ENCODE data around the gene CD96. TPM values are rescaled to one million over a fixed set of nuclear protein-coding genes. Genes with fewer than 3 reads are reported as not detected.
A peak's percentile ranks its signal among the peaks of the same experiment; 100 is the strongest.
"Not testable (repeated sequence)": the region's sequence is repeated elsewhere in the genome, so short reads cannot be mapped to it uniquely, and the experiment has no call there.

Gene CD96
- total RNA-seq, 1 experiment from 2014 or later = 4.2 TPM

- no peak for DNase-seq (ENCODE audit: low read depth)
These were observed 6.8 kb downstream of the CD96 start for GRCh38 chr3:111548756-111549155.

- DNase-seq (ENCODE audit: low read depth) = not testable (repeated sequence)
These were observed 19.9 kb downstream of the CD96 start for GRCh38 chr3:111561902-111562301.

- no peak for DNase-seq (ENCODE audit: low read depth)
These were observed 24.8 kb downstream of the CD96 start for GRCh38 chr3:111566844-111567243.

GRCh38 chr3:111568355-111568754 lies 26.4 kb downstream of the CD96 start:
- DNase-seq (ENCODE audit: low read depth) = no peak

GRCh38 chr3:111568911-111569310 lies 26.9 kb downstream of the CD96 start:
- no peak for DNase-seq (ENCODE audit: low read depth)

GRCh38 chr3:111570404-111571030 lies 28.5 kb downstream of the CD96 start:
- no peak for DNase-seq (ENCODE audit: low read depth)

- no peak for DNase-seq (ENCODE audit: low read depth)
These were observed 29.3 kb downstream of the CD96 start for GRCh38 chr3:111571282-111571681.

- no peak for DNase-seq (ENCODE audit: low read depth)
These were observed 30.0 kb downstream of the CD96 start for GRCh38 chr3:111571907-111572460.

- DNase-seq (ENCODE audit: low read depth) = no peak
These were observed 35.1 kb downstream of the CD96 start for GRCh38 chr3:111577113-111577512.

GRCh38 chr3:111577798-111578685 lies 36.0 kb downstream of the CD96 start:
- DNase-seq (ENCODE audit: low read depth) = peak; percentile 83

GRCh38 chr3:111578867-111579266 lies 36.9 kb downstream of the CD96 start:
- DNase-seq (ENCODE audit: low read depth) = no peak

- no peak for DNase-seq (ENCODE audit: low read depth)
These were observed 37.5 kb downstream of the CD96 start for GRCh38 chr3:111579495-111579894.

- no peak for DNase-seq (ENCODE audit: low read depth)
These were observed 39.6 kb downstream of the CD96 start for GRCh38 chr3:111581403-111582119.

GRCh38 chr3:111582120-111582474 lies 40.1 kb downstream of the CD96 start:
- peak; percentile 88 for DNase-seq (ENCODE audit: low read depth)

GRCh38 chr3:111584744-111585143 lies 42.7 kb downstream of the CD96 start:
- no peak for DNase-seq (ENCODE audit: low read depth)

- DNase-seq (ENCODE audit: low read depth) = no peak
These were observed 43.2 kb downstream of the CD96 start for GRCh38 chr3:111585217-111585616.

GRCh38 chr3:111588527-111588926 lies 46.5 kb downstream of the CD96 start:
- no peak for DNase-seq (ENCODE audit: low read depth)

GRCh38 chr3:111589303-111590142 lies 47.5 kb downstream of the CD96 start:
- no peak for DNase-seq (ENCODE audit: low read depth)

GRCh38 chr3:111590143-111590491 lies 48.1 kb downstream of the CD96 start:
- DNase-seq (ENCODE audit: low read depth) = no peak

GRCh38 chr3:111591555-111591954 lies 49.6 kb downstream of the CD96 start:
- DNase-seq (ENCODE audit: low read depth) = no peak

GRCh38 chr3:111592143-111592542 lies 50.1 kb downstream of the CD96 start:
- no peak for DNase-seq (ENCODE audit: low read depth)
